ENCODE results near the gene MOB2.

The MOB2 gene

DNA sequence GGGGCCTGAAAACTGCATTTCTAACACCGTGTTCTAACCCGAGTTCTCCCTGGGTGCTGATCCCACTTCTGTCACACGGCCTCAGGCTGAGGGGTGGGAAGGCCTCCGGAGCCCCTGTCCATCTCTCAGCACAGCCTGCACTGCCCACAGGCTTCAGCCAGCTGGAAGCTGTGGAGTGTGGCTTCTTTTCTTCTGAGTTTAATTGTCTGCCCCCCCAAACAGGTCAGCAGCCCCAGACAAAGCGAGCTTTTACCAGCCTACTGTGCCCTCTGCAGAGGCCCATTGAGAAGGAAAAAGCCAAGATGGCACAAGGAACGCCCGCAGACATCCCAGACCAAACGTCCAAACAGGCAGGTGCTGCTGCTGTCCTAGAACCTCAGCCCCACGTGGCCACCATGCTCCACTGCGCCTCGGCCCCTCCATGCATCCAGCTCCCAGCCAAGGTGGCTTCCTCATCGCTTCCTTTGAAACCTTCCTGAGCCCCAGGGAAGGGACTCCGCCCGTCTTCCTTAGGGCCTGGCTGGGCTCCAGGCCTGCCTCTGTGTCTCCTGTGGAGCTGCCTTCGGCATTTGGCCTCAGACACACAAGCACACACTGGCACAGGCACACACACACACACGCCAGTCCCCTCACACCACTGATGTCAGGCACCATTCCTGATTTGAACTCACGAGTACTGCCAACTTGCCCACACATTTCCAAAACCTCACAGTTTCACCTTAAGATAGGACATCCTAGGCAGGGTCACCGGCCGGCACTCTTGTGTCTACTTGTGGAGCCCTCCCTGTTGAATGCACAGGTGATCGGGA lies 1.7 kb downstream of the MOB2 start:
- no peak for DNase-seq

DNA sequence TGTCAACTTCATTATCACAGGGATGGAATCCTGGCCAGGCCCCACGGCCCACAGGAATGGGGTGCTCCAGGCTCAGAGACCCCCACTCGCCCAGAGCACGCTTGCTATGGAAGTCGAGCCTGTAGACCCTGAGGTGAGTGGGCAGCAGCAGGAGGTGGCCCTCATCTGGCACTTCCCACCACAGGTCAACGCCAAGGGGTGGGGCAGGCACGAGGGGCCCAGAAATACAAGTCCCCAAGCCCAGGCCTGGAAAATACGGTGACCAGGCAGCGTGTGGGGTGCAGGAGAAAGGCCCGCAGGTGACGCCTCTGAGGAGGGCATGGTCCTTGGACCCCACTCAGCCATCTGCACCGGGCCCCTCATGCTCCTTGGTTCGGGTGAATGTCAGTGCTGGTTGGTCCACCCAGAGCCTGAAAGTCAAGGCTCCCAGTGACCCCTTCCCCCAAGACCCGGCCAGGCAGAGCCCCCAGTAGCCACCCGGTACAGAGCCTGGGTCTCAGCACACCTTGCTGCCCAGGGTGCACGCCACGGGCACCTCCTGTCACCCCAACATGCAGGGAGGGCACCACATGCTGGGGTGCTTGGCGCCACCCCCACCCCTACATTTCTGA lies 2.4 kb downstream of the MOB2 start:
- no peak for DNase-seq

DNA sequence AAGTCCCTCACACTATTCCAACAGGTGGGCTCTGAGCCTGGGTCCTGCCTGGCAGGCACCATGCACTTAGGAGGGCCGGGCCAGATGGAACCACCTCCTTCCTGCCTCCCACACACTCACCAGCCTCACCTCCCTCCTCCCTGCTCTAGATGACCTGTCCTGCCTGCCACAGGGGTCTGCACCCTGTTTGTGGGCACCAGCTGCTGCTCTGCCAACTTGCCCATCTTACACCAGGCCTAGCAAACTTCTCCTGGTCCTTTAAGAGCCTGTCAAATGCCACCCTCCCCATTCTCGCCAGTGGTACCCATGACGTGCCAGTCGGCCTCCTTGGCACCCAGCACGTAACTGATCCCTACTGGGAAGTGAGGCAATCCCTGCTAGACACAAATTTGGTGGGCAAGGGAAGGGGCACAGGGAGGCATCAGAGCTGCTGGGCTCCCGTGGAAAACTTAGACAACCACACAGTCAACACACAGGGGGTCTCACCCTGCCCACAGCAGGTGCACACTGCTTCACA lies 3.1 kb downstream of the MOB2 start:
- DNase-seq: no peak

DNA sequence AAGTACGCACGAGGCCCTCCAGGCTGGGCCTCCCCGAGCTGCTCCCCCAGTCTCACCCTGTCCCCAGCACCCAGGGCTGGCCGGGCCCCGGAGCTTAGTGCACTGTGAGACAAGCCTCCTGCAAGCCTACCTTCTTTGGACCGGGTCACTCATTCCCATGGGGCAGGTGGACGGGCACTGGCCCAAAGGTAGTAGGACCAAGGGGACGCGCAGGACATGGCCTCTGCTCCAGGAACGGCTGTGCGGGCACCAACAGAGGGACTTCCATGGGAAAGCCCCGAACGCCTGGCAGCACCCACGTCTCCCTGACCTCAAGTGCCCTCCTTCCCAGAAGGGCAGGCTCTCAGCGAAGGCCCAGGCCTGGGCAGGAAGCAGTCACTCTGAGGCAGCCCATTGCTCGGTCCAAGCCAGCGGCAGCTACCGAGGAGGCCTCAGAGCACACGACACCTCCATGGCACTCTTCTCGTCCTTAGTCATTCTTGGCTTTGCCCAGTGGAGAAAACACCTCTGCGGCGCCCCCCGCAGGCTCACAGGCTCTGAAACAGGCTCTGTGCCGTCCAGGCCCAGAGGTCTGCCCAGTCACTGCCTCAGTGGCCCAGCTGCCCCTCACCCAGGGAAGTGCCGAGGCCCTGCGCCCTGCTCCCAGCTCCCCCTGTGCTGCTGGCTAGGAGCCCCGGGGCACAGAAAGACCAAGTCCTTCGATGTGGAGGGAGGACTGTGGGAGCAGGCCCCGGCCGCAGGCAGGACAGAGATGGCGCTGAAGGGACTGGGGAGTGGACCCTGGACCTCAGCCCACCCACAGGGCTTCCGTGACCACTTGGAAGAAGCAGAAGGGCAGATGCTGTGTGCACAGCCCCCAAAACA lies 3.8 kb downstream of the MOB2 start:
- DNase-seq: no peak

DNA sequence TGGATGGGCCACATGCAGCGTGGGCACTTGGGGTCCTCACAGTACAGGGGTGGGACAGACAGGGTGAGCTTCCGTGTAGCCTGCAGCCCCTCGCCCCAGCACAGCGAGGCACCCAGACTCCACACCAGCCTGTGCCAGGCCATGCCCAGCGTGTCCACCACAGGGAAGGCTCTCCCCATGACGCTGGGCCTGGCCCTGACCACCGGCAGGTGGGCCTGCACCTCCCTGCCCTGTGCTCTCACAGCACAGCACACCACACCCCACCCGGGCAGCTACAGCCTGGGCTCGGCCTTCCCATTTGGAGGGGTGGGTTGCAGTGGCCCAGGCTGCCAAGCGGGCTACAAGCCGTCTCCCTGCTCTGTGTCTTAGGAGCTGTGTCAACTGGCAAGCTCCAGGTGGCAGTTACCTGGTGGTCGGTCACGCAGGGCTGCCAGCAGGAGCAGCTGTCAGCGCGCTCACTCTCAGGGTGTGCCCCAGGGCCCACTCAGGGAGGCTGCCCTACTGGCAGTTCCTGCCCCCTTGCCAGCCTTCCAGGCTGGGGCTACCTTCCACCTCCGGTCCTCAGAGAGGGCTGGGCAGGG lies 4.6 kb downstream of the MOB2 start:
- DNase-seq: no peak

DNA sequence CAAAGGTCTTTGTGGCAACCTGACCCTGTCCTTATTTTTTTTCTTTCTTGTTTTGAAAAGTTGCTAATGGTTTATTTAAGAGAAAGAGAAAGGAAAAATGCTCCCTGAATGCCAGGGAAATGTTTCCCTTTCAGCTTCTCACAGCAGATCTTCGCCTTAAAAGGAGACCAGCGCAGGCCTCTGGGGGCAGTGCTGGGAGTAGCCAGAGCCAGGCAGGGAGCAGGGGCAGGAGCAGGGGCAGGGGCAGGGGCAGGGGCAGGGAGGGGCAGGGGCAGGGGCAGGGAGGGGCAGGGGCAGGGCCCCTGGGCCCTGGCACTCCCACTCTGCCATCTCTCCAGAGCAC lies 5.1 kb downstream of the MOB2 start:
- no peak for DNase-seq

DNA sequence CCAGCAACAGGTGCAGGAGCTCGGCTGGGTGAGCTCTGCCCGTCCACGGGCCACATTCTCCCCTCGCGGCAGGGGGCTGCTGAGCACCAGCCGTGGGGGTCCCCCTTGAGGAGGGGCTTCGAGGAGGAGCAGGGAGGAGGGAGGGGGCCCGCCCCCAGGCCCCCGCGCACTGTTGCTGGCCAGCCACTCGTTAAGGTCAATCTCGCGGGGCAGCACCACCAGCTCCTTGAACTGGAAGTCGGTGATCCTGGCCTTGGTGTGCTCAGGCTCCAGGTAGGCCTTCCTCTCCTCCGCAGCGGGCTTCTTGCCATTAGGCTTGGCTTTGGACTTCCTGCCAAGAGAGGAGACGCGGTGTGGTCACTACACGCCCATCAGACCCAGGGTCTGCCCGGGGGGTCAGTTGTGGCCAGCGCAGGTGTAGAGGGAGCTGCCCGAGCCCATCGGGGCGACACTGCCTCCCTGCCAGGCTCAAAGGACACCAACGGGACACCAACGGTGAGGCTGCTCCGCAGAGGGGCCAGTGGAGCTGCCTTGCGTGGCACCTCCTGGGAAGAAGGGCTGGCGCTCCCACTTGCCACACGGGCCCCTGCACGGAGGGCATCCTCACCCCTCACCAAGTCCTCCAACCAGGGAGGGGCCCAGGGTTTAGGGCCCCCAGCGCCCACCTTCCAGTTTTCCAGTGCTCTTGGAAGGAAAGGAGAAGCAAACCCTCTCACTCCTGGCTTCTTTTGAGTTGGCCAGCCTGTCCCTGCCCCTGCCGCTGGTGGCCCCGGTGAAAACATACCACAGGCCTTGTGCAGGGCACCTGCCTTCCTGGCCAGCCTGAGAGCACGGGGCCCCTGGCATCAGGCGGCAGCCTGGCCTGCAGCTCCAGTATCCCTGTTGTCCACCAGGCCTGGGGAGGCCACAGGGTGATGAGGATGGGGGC lies 5.8 kb downstream of the MOB2 start:
- no peak for DNase-seq

DNA sequence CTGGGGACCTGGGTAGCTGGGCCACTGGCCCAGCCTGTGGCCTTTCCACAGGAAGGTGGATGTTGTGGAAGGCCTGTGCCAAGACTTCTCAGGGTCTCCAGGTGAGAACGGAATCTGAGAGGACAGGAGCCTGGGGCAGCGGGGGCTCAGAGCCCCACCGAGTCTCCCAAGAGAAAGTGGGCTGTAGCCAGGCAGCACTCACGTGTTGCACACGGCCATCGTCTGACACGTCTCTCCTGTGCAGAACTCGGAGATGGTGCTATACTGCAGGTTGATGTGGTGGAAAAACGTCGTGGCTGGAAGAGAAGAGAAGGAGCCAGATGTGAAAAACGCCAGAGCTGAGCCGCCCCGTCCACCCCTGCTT lies 6.4 kb downstream of the MOB2 start:
- DNase-seq: no peak

DNA sequence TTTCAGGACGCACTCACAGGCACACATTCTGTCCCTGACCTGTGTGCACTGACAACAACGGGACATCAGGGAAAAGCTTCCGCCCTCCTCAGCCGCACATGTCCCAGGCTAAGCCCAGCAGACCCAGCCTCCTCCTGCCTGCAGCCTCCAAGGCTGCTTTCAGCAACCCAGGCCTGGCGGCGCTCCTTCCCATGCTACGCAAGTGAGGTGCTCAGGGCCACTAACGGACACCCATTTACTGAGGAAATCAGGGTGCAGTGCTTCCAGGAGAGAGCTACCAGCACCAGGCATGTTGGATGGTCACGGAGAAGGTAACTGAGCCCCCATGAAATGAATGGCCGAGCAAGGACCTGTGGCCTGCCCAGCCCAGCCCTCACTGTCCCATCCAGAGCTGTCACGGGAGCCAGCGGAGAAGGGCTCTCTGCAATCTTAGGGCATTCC lies 6.9 kb downstream of the MOB2 start:
- DNase-seq: no peak

DNA sequence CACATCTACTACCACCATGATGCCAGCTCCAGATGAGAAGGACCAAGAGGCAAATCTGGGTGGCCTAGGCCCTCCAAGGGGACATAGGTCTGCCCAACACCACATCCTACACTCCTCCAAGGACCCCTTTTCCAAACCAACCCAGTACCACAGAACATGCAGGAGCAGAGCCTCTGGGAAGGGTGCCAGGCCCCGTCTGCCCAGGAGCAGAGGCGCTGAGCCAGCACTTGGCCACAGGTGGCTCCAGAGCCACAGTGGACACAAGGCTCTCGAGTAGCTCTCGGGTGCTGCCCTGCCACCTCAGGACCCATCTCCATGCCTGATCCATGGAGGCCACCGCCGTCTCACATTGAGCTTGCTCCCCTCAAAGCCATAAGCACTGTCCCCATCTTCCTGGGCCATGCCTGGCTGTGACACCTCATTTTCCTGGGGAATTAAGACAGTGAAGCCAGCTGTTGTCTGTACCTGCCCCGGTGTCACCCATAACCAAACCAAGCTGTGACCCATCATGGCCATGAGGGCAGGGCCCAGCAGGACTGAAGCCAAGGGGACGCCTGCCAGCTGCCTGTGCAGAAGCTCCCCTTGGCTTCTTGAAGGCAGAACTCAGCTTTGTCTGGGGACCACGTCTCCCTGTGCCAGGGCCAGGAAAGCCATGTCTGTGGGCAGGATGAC lies 7.4 kb downstream of the MOB2 start:
- DNase-seq: no peak

DNA sequence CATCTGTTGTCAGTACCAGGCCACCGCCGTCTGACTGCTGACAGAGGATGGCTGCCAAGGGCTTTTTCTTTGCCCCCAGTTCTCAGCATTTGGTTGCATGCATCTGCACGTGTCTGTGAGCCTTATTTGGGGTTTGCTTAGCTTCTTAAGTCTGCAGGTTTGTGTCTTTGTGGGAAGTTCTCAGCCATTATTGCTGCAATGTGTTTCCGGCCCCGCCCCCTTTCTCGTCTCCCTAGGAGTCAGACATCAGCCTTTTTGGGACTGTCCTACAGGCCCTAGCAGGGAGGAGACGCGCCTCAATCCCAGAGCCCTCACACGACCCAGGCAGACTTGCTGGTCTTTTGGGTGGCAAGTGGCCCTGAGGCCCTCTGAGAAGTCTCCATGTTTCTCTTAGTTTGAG lies 8.0 kb downstream of the MOB2 start:
- no peak for DNase-seq

DNA sequence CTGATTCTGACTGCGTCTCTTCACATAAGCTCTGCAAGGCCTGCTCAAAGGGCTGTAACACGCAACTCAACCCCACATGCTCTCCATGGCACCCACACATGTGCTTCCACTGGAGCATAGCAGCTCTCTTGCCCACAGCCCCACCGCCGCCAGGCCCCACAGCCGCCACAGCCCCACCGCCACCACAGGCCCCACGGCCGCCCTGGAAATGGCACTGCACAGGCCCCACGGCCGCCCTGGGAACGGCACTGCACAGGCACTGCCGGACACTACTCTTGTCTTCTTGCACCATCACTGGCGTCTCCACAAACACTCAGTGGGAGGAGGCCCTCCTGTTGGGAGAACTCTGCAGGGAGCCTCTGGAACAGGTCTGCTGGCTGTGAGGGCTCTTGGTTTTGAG lies 8.6 kb downstream of the MOB2 start:
- DNase-seq: no peak

DNA sequence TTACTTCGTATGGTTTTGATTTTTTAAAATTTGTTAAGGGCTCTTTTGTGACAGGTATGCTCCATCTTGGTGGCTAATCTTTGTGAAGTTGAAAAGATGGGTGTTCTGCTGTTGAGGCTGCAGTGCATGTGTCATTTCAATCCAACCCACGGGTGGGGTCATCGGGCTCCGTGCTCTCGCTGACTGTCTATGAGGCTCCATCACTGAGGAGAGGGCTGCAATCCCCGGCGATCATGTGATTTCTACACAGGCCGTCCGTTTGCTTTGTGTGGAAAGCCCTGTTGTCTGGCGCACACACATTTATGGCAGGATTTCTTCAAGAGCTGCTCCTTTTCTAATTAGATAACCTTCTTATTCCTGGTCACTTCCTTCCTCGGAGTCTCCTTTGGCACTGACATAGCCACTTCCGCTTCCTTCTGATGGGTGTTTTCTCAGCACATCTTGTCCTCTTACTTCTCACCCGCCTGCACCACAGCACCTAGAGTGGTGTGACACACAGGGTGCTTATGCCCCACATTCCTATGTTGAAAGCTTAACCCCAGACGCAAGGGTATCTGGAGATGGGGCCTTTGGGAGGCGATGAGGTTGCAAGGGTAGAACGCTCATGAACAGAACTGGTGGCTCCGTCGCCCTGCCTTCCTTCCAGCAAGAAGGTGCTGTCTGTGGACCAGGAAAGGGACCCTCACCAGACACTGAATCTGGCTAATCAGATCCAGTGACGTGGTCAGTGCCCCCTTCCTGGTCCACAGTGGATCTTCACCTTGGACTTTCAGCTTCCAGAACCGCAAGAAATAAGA lies 9.4 kb downstream of the MOB2 start:
- no peak for DNase-seq

DNA sequence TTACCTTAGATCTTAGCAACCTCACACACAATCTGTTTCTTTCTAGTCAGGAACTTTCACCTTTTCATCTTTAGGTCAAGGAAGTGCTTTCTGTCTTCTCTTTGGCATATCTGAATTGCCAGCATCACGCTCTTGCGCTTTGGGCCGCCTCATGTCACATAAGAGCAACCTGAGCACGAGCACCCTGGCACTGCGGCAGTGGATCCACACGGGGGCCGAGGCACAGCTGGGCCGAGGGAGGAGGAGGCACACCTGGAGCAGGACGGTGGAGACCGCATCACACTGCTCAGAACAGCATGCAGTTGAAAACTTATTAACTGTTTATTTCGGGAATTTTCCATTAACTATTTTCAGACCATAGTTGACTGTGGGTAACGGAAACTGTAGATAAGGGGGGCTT lies 10.7 kb downstream of the MOB2 start:
- DNase-seq: no peak

DNA sequence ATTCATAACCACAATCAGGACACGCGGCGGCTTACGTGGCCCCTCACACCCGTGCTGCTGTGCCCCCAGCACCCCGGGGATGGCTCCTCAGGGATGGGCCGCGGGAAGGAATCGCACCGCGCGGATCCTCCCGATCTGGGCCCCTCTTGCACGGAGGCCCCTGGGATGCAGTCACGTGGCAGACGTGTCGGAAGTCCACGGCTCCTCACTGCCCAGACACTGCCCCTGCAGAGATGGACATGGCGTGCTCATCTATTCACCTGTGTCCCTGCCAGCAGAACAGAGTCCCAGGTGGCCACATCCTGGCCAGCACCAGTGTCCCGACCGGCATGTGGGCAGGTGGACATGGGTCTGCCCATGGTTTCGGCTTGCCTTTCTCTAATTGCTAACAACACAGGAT lies 12.8 kb downstream of the MOB2 start:
- DNase-seq: no peak

DNA sequence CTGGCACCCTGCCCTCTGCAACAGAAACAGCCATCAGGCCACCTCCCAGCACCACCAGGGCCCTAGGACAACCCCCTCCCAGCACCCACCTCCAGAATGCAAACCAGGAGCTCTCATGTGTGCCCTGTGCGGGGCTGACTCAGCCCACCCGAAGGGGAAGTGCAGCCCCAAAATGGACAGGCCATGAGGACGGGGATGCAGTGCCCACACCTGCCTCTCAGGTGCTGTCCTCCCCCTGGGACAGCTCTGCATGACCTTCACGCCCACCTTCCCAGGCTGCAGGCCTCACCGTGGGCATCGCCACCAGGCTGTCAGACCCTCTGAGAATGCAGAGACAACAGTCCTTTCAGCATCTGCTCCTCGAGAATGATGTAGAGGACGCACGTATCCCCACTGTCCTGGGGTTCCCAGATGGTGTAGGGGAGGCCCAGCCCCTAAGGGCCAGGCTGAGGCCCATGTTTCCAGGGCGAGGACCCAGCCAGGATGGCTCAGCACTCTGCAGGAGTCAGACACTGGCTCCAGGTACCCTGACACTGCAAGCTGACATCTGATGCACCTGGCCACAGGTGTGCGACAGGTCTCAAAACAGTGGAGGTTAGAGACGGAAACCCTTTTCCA lies 13.5 kb downstream of the MOB2 start:
- no peak for DNase-seq

DNA sequence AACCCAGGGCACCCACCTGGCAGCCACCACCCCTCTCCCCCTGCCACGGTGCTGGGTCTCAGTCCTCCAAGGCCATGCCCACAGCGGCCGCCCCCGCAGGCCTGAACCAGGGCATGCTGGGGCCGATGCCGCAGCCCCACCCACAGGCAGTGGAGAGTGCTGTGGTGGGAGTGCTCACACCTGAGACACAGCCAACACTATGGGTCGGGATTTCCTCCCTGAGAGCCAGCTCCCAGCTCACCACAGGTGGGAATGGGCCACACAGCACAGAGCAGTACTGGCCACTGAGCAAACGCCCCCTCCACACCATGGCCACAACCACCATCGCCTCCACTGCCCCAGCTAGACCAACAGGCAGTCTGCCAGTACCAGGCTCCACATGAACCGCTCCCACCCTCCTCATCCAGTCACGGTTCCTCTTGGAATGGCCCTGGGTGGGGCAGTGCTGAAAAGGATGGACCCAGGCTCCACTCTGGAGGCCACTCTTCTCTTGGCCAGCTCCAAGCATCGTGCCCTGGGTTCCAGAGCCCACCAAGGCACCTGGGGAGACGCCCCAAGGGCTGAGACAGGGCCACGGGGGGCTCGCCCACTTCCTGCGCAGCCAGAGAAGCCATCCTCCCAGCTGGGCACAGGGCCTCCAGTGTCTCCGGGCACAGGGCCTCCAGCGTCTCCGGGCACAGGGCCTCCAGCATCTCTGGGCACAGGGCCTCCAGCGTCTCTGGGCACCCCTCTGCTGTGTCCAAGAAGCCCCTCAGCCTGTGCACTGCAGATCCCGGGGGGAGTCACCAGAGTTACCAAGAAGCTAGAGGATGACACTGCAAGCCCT lies 14.2 kb downstream of the MOB2 start:
- DNase-seq: no peak

DNA sequence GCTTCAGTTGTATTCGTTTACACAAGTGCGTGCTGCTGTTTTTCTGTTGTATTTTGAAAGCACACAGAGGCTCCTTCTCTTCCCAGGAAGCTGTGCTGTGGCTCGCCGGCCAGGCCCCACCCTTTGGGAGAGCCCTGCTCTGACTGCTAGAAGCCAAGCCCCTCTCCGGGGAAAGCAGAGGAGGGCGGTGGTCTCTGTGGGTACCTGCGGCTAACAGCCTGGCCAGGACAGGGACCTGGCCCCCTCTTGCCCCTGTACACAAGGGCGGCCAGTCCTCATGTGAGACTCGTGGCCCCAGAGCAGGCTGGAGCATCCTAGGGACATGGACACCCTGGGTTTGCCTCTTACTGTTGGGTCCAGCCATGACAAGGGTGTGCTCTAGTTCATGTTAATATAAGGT lies 14.8 kb downstream of the MOB2 start:
- DNase-seq: no peak
